Peyer's patch (tissue), 4 donors: ENCODE results near the gene LRP3. TPM values are rescaled to one million over a fixed set of nuclear protein-coding genes. Genes with fewer than 3 reads are reported as not detected.

Experiments used
- DNase-seq, 3 donors: peaks; one replicate each; pipeline ENCODE4 v3.0.0-alpha.2; 2017 to 2019
- H3K27ac ChIP-seq, 4 donors: fragments of 200-600 bp; sonication (generic); one replicate each; pipeline ENCODE4 v1.5.1; 2016 to 2019
- H3K27me3 ChIP-seq, 2 donors: fragments of 200-600 bp; sonication (generic); one replicate each; pipeline ENCODE4 v1.5.1; 2019
- H3K36me3 ChIP-seq, 3 donors: fragments of 200-600 bp; sonication (generic); one replicate each; pipeline ENCODE4 v1.5.1; 2016 to 2019
- H3K4me1 ChIP-seq, 4 donors: fragments of 200-600 bp; sonication (generic); one replicate each; pipeline ENCODE4 v1.5.1; 2016 to 2019
- H3K4me3 ChIP-seq, 4 donors: fragments of 200-600 bp; sonication (generic); 1 replicate in 3 of 4; 2 replicates in 1 of 4; pipeline ENCODE4 v1.5.1; 2016 to 2019; ENCODE audit warnings: mild to moderate bottlenecking in 1 of 4
- H3K9me3 ChIP-seq, 4 donors: fragments of 200-600 bp; sonication (generic); one replicate each; pipeline ENCODE4 v1.5.1; 2016 to 2019; ENCODE audit warnings: mild to moderate bottlenecking in 1 of 4
- POLR2A ChIP-seq, 2 donors: fragments of 450-650 bp; IDR thresholded peaks; one replicate each; pipeline ENCODE4 v1.5.1; 2017; ENCODE audit warnings: antibody characterized with exemption in 2 of 2, mild to moderate bottlenecking in 2 of 2, moderate library complexity in 2 of 2
- total RNA-seq, 4 donors: library from RNA; depleted of rRNA; stranded (reverse); fragments of >200 nt; gene quantifications; one replicate each; pipeline ENCODE4 v1.1.0, GENCODE V29; 2016
- TF ChIP-seq, protein P1 (sequence below), 6 experiments: fragments of 450-650 bp in 4 of 6; fragments of 200-600 bp in 2 of 6; sonication (generic) in 1 of 6; IDR thresholded peaks; one replicate each; pipeline ENCODE4 v1.5.1; 2017 to 2019; ENCODE audit warnings: antibody characterized with exemption in 6 of 6, mild to moderate bottlenecking in 3 of 6, moderate library complexity in 1 of 6

Gene LRP3
- total RNA-seq, 4 donors from 2014 or later = 6.7 to 25.6 (median 7.8) TPM

DNA sequence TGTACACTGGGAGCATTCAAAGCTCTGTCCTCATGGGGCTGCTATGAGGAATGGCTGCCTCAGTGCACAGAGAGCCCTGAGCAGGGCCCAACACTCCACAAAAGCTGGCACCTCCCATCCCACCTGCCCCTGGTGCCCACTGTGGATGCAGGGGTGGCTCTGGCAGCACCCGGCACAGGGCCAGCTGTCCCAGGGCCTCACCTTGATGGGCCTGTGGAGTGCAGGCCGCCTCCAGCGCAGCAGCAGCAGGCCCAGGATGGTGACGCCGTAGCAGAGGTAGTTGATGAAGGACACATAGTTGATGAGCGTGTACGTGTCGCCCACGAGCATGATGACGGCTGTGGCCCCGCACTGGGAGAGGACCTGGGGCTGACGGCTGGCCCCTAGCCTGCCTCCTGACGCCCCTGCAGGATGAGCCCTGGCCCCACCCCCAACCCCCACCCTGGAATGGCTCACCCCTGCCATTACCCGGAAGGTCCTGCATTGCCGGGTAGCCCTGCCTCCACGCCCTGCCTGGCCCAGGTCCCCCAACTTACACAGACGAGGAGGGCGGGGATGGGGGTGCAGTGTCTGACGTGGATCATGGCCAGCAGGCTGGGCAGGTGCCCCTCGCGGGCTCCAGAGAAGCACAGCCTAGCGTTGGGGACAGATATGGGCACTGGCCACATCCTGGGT, 16.3 kb downstream of the LRP3 start:
- no peaks in the 10 kb centered on the region for H3K9me3 ChIP-seq
- no peak for DNase-seq
- TF ChIP-seq, protein P1, sequence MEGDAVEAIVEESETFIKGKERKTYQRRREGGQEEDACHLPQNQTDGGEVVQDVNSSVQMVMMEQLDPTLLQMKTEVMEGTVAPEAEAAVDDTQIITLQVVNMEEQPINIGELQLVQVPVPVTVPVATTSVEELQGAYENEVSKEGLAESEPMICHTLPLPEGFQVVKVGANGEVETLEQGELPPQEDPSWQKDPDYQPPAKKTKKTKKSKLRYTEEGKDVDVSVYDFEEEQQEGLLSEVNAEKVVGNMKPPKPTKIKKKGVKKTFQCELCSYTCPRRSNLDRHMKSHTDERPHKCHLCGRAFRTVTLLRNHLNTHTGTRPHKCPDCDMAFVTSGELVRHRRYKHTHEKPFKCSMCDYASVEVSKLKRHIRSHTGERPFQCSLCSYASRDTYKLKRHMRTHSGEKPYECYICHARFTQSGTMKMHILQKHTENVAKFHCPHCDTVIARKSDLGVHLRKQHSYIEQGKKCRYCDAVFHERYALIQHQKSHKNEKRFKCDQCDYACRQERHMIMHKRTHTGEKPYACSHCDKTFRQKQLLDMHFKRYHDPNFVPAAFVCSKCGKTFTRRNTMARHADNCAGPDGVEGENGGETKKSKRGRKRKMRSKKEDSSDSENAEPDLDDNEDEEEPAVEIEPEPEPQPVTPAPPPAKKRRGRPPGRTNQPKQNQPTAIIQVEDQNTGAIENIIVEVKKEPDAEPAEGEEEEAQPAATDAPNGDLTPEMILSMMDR (IDR thresholded peaks at IDR 0.05) = no peak
- no peak overlapping the region for H3K27ac ChIP-seq
- no peak overlapping the region for H3K4me3 ChIP-seq
- peaks cover 0 to 9% (median 0%) of the 10 kb centered on the region in 3 donors for H3K36me3 ChIP-seq
- H3K27me3 ChIP-seq = no peaks in the 10 kb centered on the region
- no peaks in the 10 kb centered on the region for H3K4me1 ChIP-seq

DNA sequence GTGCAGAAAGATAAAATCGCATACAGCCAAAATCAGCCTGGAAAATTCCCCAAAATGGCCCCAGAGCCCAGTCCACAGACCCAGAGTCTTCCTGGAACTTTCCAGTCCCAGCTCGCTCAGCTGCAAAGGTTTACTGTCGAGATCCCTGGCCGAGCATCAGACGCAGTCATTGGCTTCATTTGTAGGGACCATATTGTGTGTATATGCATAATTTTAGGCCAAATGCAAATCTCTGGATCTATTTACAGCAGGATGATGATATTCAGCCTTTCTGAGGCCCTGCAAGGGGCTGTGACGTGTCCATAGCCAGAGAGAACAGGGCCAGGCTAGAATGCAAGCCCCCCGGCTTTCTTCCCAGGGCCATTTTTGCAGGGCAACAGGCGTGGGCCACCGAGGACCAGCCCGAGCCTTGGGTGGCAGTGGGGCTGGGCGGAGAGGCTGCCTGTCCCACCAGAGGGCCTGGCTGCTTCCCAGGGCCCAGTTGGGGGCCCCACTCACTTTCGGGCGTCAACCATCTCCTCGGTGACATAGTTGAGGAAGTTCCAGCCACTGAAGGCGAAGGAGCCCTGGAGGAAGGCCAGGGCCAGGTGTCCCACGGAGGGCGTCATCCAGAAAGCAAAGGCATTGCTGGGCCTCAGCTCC, 17.8 kb downstream of the LRP3 start:
- H3K27me3 ChIP-seq = no peaks in the 10 kb centered on the region
- H3K4me1 ChIP-seq = no peaks in the 10 kb centered on the region
- peaks cover 0 to 1% (median 0%) of the 10 kb centered on the region in 3 donors for H3K36me3 ChIP-seq
- no peak for DNase-seq
- no peak overlapping the region for H3K4me3 ChIP-seq
- no peaks in the 10 kb centered on the region for H3K9me3 ChIP-seq
- H3K27ac ChIP-seq = no peak overlapping the region
- TF ChIP-seq POLR2A (IDR thresholded peaks at IDR 0.05) = no peak
- TF ChIP-seq, protein P1 (IDR thresholded peaks at IDR 0.05) = no peak

DNA sequence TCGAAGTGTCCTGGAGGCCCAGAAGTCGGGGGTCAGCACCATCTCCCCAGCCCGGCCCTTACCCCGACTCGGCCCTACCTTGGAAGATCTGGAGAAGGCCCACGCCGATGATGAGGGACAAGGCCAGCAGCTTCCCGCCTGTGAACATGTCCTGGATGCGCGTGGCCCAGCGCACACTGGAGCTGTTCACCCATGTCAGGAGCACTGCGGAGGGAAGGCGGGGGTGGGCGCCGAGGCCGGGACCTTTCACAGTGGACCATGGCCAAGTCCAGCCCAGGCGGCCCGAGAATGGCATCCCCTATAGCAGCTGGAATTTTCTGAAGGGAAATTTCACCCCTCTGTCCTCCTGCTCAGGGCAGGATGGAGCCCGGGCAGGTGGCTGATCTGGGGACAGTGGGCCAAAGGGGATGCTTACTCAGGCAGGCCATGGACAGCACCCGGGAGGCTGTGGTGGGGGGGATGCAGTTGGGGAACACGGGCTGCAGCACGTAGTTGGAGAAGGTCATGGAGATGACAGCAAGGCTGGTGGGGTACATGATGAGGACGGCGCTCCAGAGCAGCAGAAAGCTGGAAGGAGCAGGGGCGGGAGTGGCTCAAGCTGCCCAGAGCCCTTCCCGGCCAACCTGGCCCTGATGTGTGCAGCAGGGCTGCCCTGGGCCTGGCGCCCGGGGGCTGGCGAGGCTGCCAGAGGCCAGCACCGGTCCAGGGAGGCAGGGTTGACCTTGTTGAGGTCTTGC, 18.5 kb downstream of the LRP3 start:
- no peak for DNase-seq
- Histone ChIP-seq H3K9me3 (no peaks in the 10 kb centered on the region), H3K27ac (no peak overlapping the region), H3K4me1 (no peaks in the 10 kb centered on the region), H3K36me3 (no peaks in the 10 kb centered on the region), H3K4me3 (no peak overlapping the region), H3K27me3 (no peaks in the 10 kb centered on the region)
- TF ChIP-seq, protein P1 (IDR thresholded peaks at IDR 0.05) = no peak
- TF ChIP-seq POLR2A (IDR thresholded peaks at IDR 0.05) = no peak

DNA sequence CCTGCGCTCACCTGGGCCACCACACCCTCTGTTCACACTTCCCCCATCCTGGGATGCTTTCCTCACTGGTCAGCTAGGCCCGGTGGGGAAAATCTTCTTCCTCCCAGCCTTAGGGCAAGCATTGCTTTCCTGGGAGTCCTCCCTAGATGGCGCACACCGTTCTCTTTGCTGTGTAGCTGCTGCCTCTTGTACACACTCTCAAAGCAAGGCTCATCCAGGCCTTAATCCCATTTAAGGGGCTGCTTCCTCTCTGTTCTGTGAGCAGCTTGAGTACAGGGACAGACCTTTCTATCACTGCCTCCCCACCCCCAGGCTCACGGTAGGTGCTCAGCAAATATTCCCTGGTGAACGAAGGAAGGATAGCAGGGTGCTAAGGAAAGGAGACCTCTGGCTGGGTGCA, 20.5 kb downstream of the LRP3 start:
- DNase-seq = no peak
- no peaks in the 10 kb centered on the region for H3K4me1 ChIP-seq
- no peak overlapping the region for H3K4me3 ChIP-seq
- no peak overlapping the region for H3K27ac ChIP-seq
- TF ChIP-seq POLR2A (IDR thresholded peaks at IDR 0.05) = no peak
- TF ChIP-seq, protein P1 (IDR thresholded peaks at IDR 0.05) = peak in 3 of 6 experiments; percentile 7 to 22 (median 9)
- no peaks in the 10 kb centered on the region for H3K36me3 ChIP-seq
- H3K27me3 ChIP-seq = no peaks in the 10 kb centered on the region
- no peaks in the 10 kb centered on the region for H3K9me3 ChIP-seq

DNA sequence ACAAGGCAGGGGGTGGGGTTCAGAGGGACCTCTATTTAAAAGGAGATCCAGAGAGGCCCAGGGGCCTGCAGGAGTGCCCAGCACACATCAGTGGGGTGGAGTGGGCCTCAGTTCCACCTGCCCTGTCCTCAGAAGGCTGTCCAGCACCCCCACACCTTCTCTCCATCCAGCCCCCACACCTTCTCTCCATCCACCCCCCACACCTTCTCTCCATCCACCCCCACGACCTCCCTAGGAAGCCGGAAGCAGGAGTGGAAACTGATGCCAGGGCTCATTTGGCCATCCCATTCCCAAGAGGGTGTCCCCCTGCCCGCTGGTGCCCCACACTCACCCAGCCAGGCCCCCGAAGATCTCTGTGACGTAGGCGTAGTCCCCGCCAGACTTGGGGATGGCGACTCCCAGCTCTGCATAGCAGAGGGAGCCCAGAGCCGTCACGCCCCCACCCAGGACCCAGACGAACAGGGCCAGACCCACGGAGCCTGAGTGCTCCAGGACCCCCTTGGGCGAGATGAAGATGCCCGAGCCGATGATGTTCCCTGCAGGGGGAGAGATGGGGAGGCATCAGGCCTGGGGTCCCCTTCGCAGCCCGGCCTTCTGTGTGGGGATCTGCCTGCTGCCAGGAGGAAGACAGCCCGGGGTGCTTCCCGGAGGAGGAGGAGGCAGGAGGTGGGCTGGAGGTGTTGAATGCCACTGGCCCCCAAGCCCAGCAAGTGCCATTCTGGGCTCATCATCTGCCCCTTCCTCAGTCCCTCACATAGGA, 21.5 kb downstream of the LRP3 start:
- Histone ChIP-seq H3K27ac (no peak overlapping the region), H3K4me1 (no peaks in the 10 kb centered on the region), H3K4me3 (no peak overlapping the region), H3K27me3 (no peaks in the 10 kb centered on the region), H3K9me3 (no peaks in the 10 kb centered on the region), H3K36me3 (no peaks in the 10 kb centered on the region)
- TF ChIP-seq, protein P1 (IDR thresholded peaks at IDR 0.05) = no peak
- no peak for TF ChIP-seq POLR2A (IDR thresholded peaks at IDR 0.05)
- DNase-seq = no peak
